ENCODE data around the gene CABYR.

GRCh38 chr18:24142376-24142775 lies 3.5 kb downstream of the CABYR start:
- no peak for TF ChIP-seq CTCF (optimal IDR thresholded peaks at IDR 0.05 in 1 of 3, IDR thresholded peaks at IDR 0.05 in 1 of 3, conservative IDR thresholded peaks at IDR 0.05 in 1 of 3; ENCODE audit: extremely low read depth in 1 of 3, insufficient read depth in 2 of 3, low read length in 3 of 3)
- no peak for TF ChIP-seq EZH2 (IDR thresholded peaks at IDR 0.05; ENCODE audit: low read length)

Measured in keratinocyte (primary cell).